SK-N-SH treated with all-trans-retinoic acid at 6 μM for 48 hours (cell line): ENCODE results near the gene IRF1.

ENCODE experiments used
- RARB ChIP-seq: fragments of 250-450 bp; sonication (Bioruptor Pico); IDR thresholded peaks from 2 replicates; pipeline ENCODE4 v1.8.0; 2021; ENCODE audit warnings: mild to moderate bottlenecking, moderate library complexity
- ZFP30 ChIP-seq: fragments of 450-650 bp; formaldehyde crosslinking; IDR thresholded peaks from 2 replicates; pipeline ENCODE4 v1.5.0; 2022; ENCODE audit warnings: mild to moderate bottlenecking, moderate library complexity

- TF ChIP-seq ZFP30 (no peak), RARB (CRISPR knock-in tag) (no peak)
Observed at GRCh38 chr5:132464156-132464939, 26.2 kb downstream of the IRF1 start.
